ENCODE results near the gene KRTAP4-4.

- TF ChIP-seq, protein P1, sequence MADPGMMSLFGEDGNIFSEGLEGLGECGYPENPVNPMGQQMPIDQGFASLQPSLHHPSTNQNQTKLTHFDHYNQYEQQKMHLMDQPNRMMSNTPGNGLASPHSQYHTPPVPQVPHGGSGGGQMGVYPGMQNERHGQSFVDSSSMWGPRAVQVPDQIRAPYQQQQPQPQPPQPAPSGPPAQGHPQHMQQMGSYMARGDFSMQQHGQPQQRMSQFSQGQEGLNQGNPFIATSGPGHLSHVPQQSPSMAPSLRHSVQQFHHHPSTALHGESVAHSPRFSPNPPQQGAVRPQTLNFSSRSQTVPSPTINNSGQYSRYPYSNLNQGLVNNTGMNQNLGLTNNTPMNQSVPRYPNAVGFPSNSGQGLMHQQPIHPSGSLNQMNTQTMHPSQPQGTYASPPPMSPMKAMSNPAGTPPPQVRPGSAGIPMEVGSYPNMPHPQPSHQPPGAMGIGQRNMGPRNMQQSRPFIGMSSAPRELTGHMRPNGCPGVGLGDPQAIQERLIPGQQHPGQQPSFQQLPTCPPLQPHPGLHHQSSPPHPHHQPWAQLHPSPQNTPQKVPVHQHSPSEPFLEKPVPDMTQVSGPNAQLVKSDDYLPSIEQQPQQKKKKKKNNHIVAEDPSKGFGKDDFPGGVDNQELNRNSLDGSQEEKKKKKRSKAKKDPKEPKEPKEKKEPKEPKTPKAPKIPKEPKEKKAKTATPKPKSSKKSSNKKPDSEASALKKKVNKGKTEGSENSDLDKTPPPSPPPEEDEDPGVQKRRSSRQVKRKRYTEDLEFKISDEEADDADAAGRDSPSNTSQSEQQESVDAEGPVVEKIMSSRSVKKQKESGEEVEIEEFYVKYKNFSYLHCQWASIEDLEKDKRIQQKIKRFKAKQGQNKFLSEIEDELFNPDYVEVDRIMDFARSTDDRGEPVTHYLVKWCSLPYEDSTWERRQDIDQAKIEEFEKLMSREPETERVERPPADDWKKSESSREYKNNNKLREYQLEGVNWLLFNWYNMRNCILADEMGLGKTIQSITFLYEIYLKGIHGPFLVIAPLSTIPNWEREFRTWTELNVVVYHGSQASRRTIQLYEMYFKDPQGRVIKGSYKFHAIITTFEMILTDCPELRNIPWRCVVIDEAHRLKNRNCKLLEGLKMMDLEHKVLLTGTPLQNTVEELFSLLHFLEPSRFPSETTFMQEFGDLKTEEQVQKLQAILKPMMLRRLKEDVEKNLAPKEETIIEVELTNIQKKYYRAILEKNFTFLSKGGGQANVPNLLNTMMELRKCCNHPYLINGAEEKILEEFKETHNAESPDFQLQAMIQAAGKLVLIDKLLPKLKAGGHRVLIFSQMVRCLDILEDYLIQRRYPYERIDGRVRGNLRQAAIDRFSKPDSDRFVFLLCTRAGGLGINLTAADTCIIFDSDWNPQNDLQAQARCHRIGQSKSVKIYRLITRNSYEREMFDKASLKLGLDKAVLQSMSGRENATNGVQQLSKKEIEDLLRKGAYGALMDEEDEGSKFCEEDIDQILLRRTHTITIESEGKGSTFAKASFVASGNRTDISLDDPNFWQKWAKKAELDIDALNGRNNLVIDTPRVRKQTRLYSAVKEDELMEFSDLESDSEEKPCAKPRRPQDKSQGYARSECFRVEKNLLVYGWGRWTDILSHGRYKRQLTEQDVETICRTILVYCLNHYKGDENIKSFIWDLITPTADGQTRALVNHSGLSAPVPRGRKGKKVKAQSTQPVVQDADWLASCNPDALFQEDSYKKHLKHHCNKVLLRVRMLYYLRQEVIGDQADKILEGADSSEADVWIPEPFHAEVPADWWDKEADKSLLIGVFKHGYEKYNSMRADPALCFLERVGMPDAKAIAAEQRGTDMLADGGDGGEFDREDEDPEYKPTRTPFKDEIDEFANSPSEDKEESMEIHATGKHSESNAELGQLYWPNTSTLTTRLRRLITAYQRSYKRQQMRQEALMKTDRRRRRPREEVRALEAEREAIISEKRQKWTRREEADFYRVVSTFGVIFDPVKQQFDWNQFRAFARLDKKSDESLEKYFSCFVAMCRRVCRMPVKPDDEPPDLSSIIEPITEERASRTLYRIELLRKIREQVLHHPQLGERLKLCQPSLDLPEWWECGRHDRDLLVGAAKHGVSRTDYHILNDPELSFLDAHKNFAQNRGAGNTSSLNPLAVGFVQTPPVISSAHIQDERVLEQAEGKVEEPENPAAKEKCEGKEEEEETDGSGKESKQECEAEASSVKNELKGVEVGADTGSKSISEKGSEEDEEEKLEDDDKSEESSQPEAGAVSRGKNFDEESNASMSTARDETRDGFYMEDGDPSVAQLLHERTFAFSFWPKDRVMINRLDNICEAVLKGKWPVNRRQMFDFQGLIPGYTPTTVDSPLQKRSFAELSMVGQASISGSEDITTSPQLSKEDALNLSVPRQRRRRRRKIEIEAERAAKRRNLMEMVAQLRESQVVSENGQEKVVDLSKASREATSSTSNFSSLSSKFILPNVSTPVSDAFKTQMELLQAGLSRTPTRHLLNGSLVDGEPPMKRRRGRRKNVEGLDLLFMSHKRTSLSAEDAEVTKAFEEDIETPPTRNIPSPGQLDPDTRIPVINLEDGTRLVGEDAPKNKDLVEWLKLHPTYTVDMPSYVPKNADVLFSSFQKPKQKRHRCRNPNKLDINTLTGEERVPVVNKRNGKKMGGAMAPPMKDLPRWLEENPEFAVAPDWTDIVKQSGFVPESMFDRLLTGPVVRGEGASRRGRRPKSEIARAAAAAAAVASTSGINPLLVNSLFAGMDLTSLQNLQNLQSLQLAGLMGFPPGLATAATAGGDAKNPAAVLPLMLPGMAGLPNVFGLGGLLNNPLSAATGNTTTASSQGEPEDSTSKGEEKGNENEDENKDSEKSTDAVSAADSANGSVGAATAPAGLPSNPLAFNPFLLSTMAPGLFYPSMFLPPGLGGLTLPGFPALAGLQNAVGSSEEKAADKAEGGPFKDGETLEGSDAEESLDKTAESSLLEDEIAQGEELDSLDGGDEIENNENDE (IDR thresholded peaks at IDR 0.05; ENCODE audit: insufficient replicate concordance, low read length), result no peak
- TF ChIP-seq CTCF (IDR thresholded peaks at IDR 0.05; ENCODE audit: control extremely low read depth in 1 of 3, insufficient read depth in 1 of 3, low read depth in 1 of 3, low read length in 3 of 3), result no peak
- TF ChIP-seq ASH2L (IDR thresholded peaks at IDR 0.05; ENCODE audit: low read length), result no peak
- TF ChIP-seq POLR2A (IDR thresholded peaks at IDR 0.05; ENCODE audit: control extremely low read depth in 1 of 2, low read depth in 2 of 2, low read length in 2 of 2), result no peak
- TF ChIP-seq ATF2 (IDR thresholded peaks at IDR 0.05; ENCODE audit: low read length), result no peak
Observed at GRCh38 chr17:41163828-41164227, 3.3 kb upstream of the KRTAP4-4 start.

All from H1 (cell line).